ENCODE measurements around the gene OTC. TPM values are rescaled to one million over a fixed set of nuclear protein-coding genes. Genes with fewer than 3 reads are reported as not detected.

The OTC gene
- polyA plus RNA-seq, 1 experiment: not detected

DNA sequence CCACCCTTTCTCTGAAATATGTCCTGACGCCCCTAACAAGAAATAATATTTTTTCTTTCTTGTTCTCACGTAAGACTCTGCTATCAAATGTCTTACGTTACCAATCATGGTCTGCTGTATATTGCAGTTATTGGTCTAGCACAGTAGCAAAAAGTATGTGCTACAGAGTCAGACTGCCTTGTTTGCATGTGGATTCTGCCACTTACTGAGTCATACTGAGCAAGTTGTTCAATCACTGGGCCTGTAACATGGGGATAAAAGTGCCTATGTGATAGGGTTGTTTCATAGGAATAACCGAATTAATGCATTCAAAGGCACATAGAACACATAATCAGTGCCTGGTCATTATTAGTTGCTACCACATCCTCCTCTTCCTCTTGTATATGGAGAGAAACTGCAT is 39.2 kb upstream of the OTC start:
- Histone ChIP-seq H3K4me3 (ENCODE audit: low read depth, low read length) (no peak overlapping the region), H3K27me3 (ENCODE audit: control insufficient read depth, insufficient read depth, low read length) (no peaks in the 10 kb centered on the region), H3K36me3 (ENCODE audit: control insufficient read depth, insufficient read depth, low read length) (no peaks in the 10 kb centered on the region)
- ChIA-PET POLR2A (no interaction called here), CTCF (no interaction called here)
- DNase-seq (ENCODE audit: low read depth): no peak
- TF ChIP-seq, protein P1, sequence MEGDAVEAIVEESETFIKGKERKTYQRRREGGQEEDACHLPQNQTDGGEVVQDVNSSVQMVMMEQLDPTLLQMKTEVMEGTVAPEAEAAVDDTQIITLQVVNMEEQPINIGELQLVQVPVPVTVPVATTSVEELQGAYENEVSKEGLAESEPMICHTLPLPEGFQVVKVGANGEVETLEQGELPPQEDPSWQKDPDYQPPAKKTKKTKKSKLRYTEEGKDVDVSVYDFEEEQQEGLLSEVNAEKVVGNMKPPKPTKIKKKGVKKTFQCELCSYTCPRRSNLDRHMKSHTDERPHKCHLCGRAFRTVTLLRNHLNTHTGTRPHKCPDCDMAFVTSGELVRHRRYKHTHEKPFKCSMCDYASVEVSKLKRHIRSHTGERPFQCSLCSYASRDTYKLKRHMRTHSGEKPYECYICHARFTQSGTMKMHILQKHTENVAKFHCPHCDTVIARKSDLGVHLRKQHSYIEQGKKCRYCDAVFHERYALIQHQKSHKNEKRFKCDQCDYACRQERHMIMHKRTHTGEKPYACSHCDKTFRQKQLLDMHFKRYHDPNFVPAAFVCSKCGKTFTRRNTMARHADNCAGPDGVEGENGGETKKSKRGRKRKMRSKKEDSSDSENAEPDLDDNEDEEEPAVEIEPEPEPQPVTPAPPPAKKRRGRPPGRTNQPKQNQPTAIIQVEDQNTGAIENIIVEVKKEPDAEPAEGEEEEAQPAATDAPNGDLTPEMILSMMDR (IDR thresholded peaks at IDR 0.05; ENCODE audit: insufficient read depth, low read depth, low read length): no peak

DNA sequence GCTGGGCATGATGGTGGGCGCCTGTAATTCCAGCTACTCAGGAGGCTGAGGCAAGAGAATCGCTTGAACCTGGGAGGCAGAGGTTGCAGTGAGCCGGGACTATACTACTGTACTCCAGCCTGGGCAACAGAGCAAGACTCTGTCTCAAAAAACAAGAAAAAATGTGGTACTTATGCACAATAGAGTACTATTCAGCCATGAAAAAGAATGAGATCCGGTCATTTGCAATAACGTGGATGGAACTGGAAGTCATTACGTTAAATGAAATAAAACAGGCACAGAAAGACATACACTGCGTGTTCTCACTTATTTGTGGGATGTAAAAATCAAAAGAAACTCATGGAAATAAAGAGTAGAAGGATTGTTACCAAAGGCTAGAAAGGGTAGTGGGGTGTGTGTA is 37.2 kb upstream of the OTC start:
- DNase-seq (ENCODE audit: low read depth): no peak
- Histone ChIP-seq H3K36me3 (ENCODE audit: control insufficient read depth, insufficient read depth, low read length) (no peaks in the 10 kb centered on the region), H3K4me3 (ENCODE audit: low read depth, low read length) (no peak overlapping the region), H3K27me3 (ENCODE audit: control insufficient read depth, insufficient read depth, low read length) (no peaks in the 10 kb centered on the region)
- TF ChIP-seq, protein P1 (IDR thresholded peaks at IDR 0.05; ENCODE audit: insufficient read depth, low read depth, low read length): no peak
- CTCF ChIA-PET: no interaction called here
- POLR2A ChIA-PET: no interaction called here

DNA sequence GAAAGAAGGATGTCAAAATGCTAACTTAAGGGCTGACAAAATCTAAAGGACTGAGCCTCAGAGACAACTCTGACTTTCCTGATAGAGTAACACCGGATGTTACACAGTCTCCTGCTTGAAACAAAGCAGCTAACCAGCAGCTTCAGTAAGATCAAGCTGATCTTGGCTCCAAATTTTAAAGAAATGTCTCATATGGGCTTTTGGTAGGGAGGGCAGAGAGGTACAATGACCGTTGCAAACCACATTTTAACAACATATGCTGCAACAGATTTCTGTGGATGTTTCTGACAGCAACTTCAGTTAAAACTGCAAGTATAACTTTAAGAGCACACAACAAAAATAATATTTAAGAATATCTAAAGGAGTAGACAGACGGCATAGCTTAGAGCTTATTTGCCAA is 34.2 kb upstream of the OTC start:
- CTCF ChIA-PET: interaction anchor here (2.1 to 3.4 kb wide), 2 partner anchors 9 to 36 kb away, joined by 7 to 17 read pairs; partner anchors contain the start of gene RPGR

DNA sequence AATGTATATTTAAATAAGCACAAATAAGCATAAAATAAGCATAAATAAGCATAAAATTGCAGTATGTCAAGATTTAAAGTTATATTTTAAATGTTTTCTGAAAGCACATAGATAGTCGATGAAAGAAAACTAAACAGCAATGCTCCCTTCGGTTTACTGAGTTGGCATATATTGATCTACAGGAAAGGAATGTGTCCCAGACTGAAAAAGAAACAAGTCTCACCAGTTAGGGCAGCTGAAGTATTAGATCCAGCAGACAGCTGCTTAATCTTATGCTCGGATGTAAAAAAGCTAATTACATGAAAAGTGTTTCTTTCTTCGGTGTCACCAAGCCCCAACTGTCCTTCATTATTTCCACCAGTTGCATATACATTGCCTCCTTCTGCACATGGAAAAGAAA is 33.8 kb upstream of the OTC start:
- CTCF ChIA-PET: interaction anchor here (2.1 to 3.4 kb wide), 2 partner anchors 9 to 36 kb away, joined by 7 to 17 read pairs; partner anchors contain the start of gene RPGR
- Histone ChIP-seq H3K36me3 (ENCODE audit: control insufficient read depth, insufficient read depth, low read length) (no peaks in the 10 kb centered on the region), H3K27me3 (ENCODE audit: control insufficient read depth, insufficient read depth, low read length) (no peaks in the 10 kb centered on the region), H3K4me3 (ENCODE audit: low read depth, low read length) (no peak overlapping the region)
- TF ChIP-seq, protein P1 (IDR thresholded peaks at IDR 0.05; ENCODE audit: insufficient read depth, low read depth, low read length): no peak
- POLR2A ChIA-PET: no interaction called here
- no peak for DNase-seq (ENCODE audit: low read depth)

More for the DNA sequence above, 34.2 kb upstream of the OTC start:
- DNase-seq (ENCODE audit: low read depth): no peak
- TF ChIP-seq, protein P1 (IDR thresholded peaks at IDR 0.05; ENCODE audit: insufficient read depth, low read depth, low read length): no peak
- H3K4me3 ChIP-seq (ENCODE audit: low read depth, low read length): no peak overlapping the region
- POLR2A ChIA-PET: no interaction called here
- H3K27me3 ChIP-seq (ENCODE audit: control insufficient read depth, insufficient read depth, low read length): no peaks in the 10 kb centered on the region
- H3K36me3 ChIP-seq (ENCODE audit: control insufficient read depth, insufficient read depth, low read length): no peaks in the 10 kb centered on the region

DNA sequence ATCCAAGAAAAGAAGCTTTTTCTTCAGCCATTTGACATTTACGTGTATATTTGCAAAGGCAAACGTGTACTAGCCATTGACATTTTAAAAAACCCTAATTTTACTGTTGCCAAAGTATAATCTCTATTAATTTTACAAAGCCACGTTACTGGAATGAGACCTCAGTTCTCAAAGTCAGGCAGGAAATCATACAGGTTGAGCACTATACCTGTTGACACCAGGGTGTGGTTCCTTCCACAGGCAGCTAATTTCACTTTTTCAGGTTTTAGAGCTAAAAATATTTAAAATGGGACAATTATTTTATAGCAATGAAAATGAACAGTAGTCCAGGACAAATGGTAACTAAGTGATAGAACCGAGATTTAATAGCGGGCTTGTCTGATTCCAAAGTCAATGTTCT is 31.6 kb upstream of the OTC start:
- no peak for DNase-seq (ENCODE audit: low read depth)
- CTCF ChIA-PET: interaction anchor here (1.0 to 1.7 kb wide), 3 partner anchors 13 to 109 kb away, joined by 3 read pairs; no protein-coding TSS in a partner anchor
- POLR2A ChIA-PET: no interaction called here
- Histone ChIP-seq H3K27me3 (ENCODE audit: control insufficient read depth, insufficient read depth, low read length) (no peaks in the 10 kb centered on the region), H3K36me3 (ENCODE audit: control insufficient read depth, insufficient read depth, low read length) (no peaks in the 10 kb centered on the region), H3K4me3 (ENCODE audit: low read depth, low read length) (no peak overlapping the region)
- TF ChIP-seq, protein P1 (IDR thresholded peaks at IDR 0.05; ENCODE audit: insufficient read depth, low read depth, low read length): no peak

Data from BJ (cell line).